HepG2 (cell line): ENCODE results near the gene CCL17. TPM values are rescaled to one million over a fixed set of nuclear protein-coding genes. Genes with fewer than 3 reads are reported as not detected.

ENCODE experiments used
- EP300 ChIP-seq, 3 experiments: sonication (generic) in 1 of 3; formaldehyde crosslinking in 1 of 3; IDR thresholded peaks; 2 replicates each; pipeline versions ENCODE4 v1.5.1 to v1.6.1; 2011 to 2020; ENCODE audit warnings: low read depth in 2 of 3, low read length in 2 of 3, borderline replicate concordance in 1 of 3, improper control_type of control experiment in 1 of 3, mild to moderate bottlenecking in 1 of 3, missing genetic modification reagents in 1 of 3, moderate library complexity in 1 of 3
- HNF4G ChIP-seq, 2 experiments: sonication (generic) in 1 of 2; formaldehyde crosslinking in 1 of 2; IDR thresholded peaks; 2 replicates each; pipeline versions ENCODE4 v1.4.0 to v1.6.1; 2011 to 2020; ENCODE audit warnings: borderline replicate concordance in 2 of 2, low read depth in 2 of 2, mild to moderate bottlenecking in 2 of 2, low read length in 1 of 2, missing genetic modification reagents in 1 of 2, moderate library complexity in 1 of 2
- PHF20 ChIP-seq: sonication (generic); formaldehyde crosslinking; IDR thresholded peaks from 2 replicates; pipeline ENCODE4 v1.5.0; 2020; ENCODE audit warnings: mild to moderate bottlenecking, missing genetic modification reagents
- RAD51 ChIP-seq: fragments of 450-650 bp; IDR thresholded peaks from 2 replicates; pipeline ENCODE4 v1.6.1; 2016; ENCODE audit warnings: borderline replicate concordance
- REL ChIP-seq: sonication (generic); formaldehyde crosslinking; conservative IDR thresholded peaks from 2 replicates; pipeline ENCODE4 v1.8.0; 2022; ENCODE audit warnings: mild to moderate bottlenecking, missing genetic modification reagents, moderate library complexity
- RFX1 ChIP-seq: fragments of 450-650 bp; IDR thresholded peaks from 2 replicates; pipeline ENCODE4 v1.6.1; 2017
- SAFB2 ChIP-seq: sonication (generic); formaldehyde crosslinking; IDR thresholded peaks from 2 replicates; pipeline ENCODE4 v1.5.1; 2020; ENCODE audit warnings: missing genetic modification reagents, low read depth, mild to moderate bottlenecking, borderline replicate concordance
- SALL1 ChIP-seq: sonication (generic); formaldehyde crosslinking; IDR thresholded peaks from 2 replicates; pipeline ENCODE4 v1.8.0; 2022; ENCODE audit warnings: mild to moderate bottlenecking, missing genetic modification reagents
- SP2 ChIP-seq: sonication (generic); formaldehyde crosslinking; IDR thresholded peaks from 2 replicates; pipeline ENCODE4 v1.5.1; 2020; ENCODE audit warnings: mild to moderate bottlenecking, missing genetic modification reagents
- SRSF4 ChIP-seq: fragments of 200-400 bp; formaldehyde crosslinking; IDR thresholded peaks from one replicate; pipeline ENCODE4 v1.6.1; 2018; ENCODE audit warnings: mild to moderate bottlenecking, low read depth, low read length, moderate library complexity; ENCODE audit not compliant: poor library complexity, severe bottlenecking
- TEF ChIP-seq: sonication (generic); formaldehyde crosslinking; IDR thresholded peaks from 2 replicates; pipeline ENCODE4 v1.5.0; 2020; ENCODE audit warnings: missing genetic modification reagents
- ZMAT3 ChIP-seq: sonication (generic); formaldehyde crosslinking; conservative IDR thresholded peaks from 2 replicates; pipeline ENCODE4 v1.7.0; 2021; ENCODE audit warnings: missing genetic modification reagents
- ZNF142 ChIP-seq: sonication (generic); formaldehyde crosslinking; IDR thresholded peaks from 2 replicates; pipeline ENCODE4 v1.4.0; 2020; ENCODE audit warnings: missing genetic modification reagents
- ZNF225 ChIP-seq: sonication (generic); formaldehyde crosslinking; IDR thresholded peaks from 2 replicates; pipeline ENCODE4 v1.4.0; 2020; ENCODE audit warnings: mild to moderate bottlenecking, missing genetic modification reagents
- ZNF354B ChIP-seq: sonication (generic); formaldehyde crosslinking; IDR thresholded peaks from 2 replicates; pipeline ENCODE4 v1.8.0; 2022; ENCODE audit warnings: mild to moderate bottlenecking, missing genetic modification reagents
- polyA plus RNA-seq, 8 experiments: library from polyadenylated mRNA; depleted of rRNA in 3 of 8; stranded (reverse) in 7 of 8; unstranded in 1 of 8; fragments of >200 nt; fragmentation: Illumina TruSeq in 4 of 8; extraction: Trizol in 4 of 8; gene quantifications; 2 replicates each; pipeline versions ENCODE4 v1.2.1 to v1.2.3, GENCODE V29; 2011 to 2016; ENCODE audit warnings: low read depth in 4 of 8, missing spikeins in 1 of 8, mixed read lengths in 1 of 8; ENCODE audit not compliant: insufficient read depth in 1 of 8
- total RNA-seq, 5 experiments: library from RNA; depleted of rRNA; stranded (reverse); fragments of >200 nt; fragmentation: Illumina TruSeq; extraction: Trizol; gene quantifications; 2 replicates each; pipeline ENCODE4 v1.2.3, GENCODE V29; 2016; ENCODE audit warnings: low read depth in 1 of 5
- TF ChIP-seq, protein P1 (sequence below): sonication (generic); formaldehyde crosslinking; IDR thresholded peaks from 2 replicates; pipeline ENCODE4 v1.5.0; 2020; ENCODE audit warnings: missing genetic modification reagents, mild to moderate bottlenecking, borderline replicate concordance
- TF ChIP-seq, protein P2 (sequence below), 2 experiments: sonication (generic) in 1 of 2; formaldehyde crosslinking in 1 of 2; IDR thresholded peaks; 2 replicates each; pipeline versions ENCODE4 v1.4.0 to v1.6.1; 2018 to 2020; ENCODE audit warnings: missing genetic modification reagents in 2 of 2, borderline replicate concordance in 1 of 2, low read depth in 1 of 2, mild to moderate bottlenecking in 1 of 2, missing biosample characterization in 1 of 2

The CCL17 gene
- total and polyA plus RNA-seq, 2 of the 13 experiments (the other 11 are each of a cell fraction or from before 2014, with no cell fraction given) = not detected

GRCh38 chr16:57371494-57372371, 32.8 kb upstream of the CCL17 start (continued):
- TF ChIP-seq ZNF142 (CRISPR knock-in tag) (no peak), SP2 (CRISPR knock-in tag) (0 out of 2 replicates have a peak, but pooled peaks have one; percentile 13), REL (no peak), HNF4G (IDR thresholded peaks at IDR 0.05; ENCODE audit: borderline replicate concordance, low read depth, low read length) (peak; percentile 42; the same call in 1 of the 2 replicates), HNF4G (CRISPR knock-in tag; IDR thresholded peaks at IDR 0.05; ENCODE audit: borderline replicate concordance, low read depth) (no peak; the same call in 1 of the 2 replicates), EP300 (IDR thresholded peaks at IDR 0.05; ENCODE audit: low read depth in 2 of 2, low read length in 2 of 2) (peak in 1 of 2 experiments; percentile 39; a peak in 1 of 4 replicates), EP300 (CRISPR knock-in tag; IDR thresholded peaks at IDR 0.05; ENCODE audit: borderline replicate concordance) (no peak), RAD51 (no peak), TEF (CRISPR knock-in tag) (no peak), ZMAT3 (CRISPR knock-in tag) (peak; percentile 9; the same call in 1 of the 2 replicates), ZNF225 (peak; percentile 19; the same call in 1 of the 2 replicates), SAFB2 (no peak), ZNF354B (CRISPR knock-in tag) (no peak), RFX1 (peak; percentile 45; the same call in 1 of the 2 replicates), SALL1 (no peak), SRSF4 (no peak), PHF20 (0 out of 2 replicates have a peak, but pooled peaks have one; percentile 36)
- TF ChIP-seq, protein P1, sequence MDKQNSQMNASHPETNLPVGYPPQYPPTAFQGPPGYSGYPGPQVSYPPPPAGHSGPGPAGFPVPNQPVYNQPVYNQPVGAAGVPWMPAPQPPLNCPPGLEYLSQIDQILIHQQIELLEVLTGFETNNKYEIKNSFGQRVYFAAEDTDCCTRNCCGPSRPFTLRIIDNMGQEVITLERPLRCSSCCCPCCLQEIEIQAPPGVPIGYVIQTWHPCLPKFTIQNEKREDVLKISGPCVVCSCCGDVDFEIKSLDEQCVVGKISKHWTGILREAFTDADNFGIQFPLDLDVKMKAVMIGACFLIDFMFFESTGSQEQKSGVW (CRISPR knock-in tag) = peak; percentile 56; the same call in 1 of the 2 replicates
- TF ChIP-seq, protein P2, sequence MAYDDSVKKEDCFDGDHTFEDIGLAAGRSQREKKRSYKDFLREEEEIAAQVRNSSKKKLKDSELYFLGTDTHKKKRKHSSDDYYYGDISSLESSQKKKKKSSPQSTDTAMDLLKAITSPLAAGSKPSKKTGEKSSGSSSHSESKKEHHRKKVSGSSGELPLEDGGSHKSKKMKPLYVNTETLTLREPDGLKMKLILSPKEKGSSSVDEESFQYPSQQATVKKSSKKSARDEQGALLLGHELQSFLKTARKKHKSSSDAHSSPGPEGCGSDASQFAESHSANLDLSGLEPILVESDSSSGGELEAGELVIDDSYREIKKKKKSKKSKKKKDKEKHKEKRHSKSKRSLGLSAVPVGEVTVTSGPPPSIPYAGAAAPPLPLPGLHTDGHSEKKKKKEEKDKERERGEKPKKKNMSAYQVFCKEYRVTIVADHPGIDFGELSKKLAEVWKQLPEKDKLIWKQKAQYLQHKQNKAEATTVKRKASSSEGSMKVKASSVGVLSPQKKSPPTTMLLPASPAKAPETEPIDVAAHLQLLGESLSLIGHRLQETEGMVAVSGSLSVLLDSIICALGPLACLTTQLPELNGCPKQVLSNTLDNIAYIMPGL (CRISPR knock-in tag; IDR thresholded peaks at IDR 0.05; ENCODE audit: borderline replicate concordance in 1 of 2, low read depth in 1 of 2) = no peak
